Measurements from ENCODE around the gene STARD10. TPM values are rescaled to one million over a fixed set of nuclear protein-coding genes. Genes with fewer than 3 reads are reported as not detected.

The STARD10 gene
- total and polyA plus RNA-seq, 9 of the 15 experiments (the other 6 are each of a cell fraction or from before 2014, with no cell fraction given), result 0.15 to 52.9 (median 32.3) TPM

- Histone ChIP-seq H2AFZ (ENCODE audit: low read depth, low read length) (no peak overlapping the region), H3K4me1 (replicated peaks in 1 of 2; ENCODE audit: control insufficient read depth in 2 of 2, insufficient read depth in 2 of 2, low read length in 2 of 2) (peaks cover 0 to 38% of the 10 kb centered on the region in 2 experiments; a peak in 2 of 5 replicates), H4K20me1 (replicated peaks; ENCODE audit: control insufficient read depth, insufficient read depth, low read length) (no peaks in the 10 kb centered on the region), H3K9me3 (replicated peaks; ENCODE audit: control insufficient read depth, insufficient read depth, low read depth, low read length) (no peaks in the 10 kb centered on the region), H3K9ac (ENCODE audit: insufficient read depth in 1 of 2, low read depth in 2 of 2, low read length in 2 of 2) (peak overlapping the region in 1 of 2 experiments; percentile 10; a peak in 1 of 4 replicates), H3K4me2 (ENCODE audit: insufficient read depth, low read length) (no peak overlapping the region), H3K27ac (ENCODE audit: extremely low read depth, low read depth, low read length) (no peak overlapping the region), H3K9me1 (ENCODE audit: control insufficient read depth, insufficient read depth, low read length) (no peaks in the 10 kb centered on the region), H3K79me2 (ENCODE audit: control insufficient read depth, insufficient read depth, low read length) (no peaks in the 10 kb centered on the region), H3K4me3 (no peak overlapping the region), H3K27me3 (ENCODE audit: control insufficient read depth in 2 of 2, insufficient read depth in 2 of 2, low read length in 2 of 2) (no peaks in the 10 kb centered on the region), H3K36me3 (ENCODE audit: control insufficient read depth, insufficient read depth, low read length) (no peaks in the 10 kb centered on the region)
- FAIRE-seq (no peak), ATAC-seq (no peak), DNase-seq (ENCODE audit: extremely low read depth in 1 of 4, low spot score in 3 of 4) (no peak)
- intact Hi-C loops (cut with micrococcal nuclease) (no loop called here), in situ Hi-C loops (cut with MboI) (loop anchor here (5.0 kb wide), 1 partner anchor 417 kb away; no protein-coding TSS in a partner anchor)
- CTCF ChIA-PET (ENCODE audit: low intra/inter-chr PET ratio), result interaction anchor here (0.9 kb wide), 1 partner anchor 16 kb away, joined by 6 read pairs; no protein-coding TSS in a partner anchor
- 0 out of 2 replicates have a peak, but pooled peaks have one; percentile 44 for TF ChIP-seq POLR2G (IDR thresholded peaks at IDR 0.05; ENCODE audit: low read depth, low read length)
- no peak for TF ChIP-seq TAF9B (IDR thresholded peaks at IDR 0.05; ENCODE audit: partially characterized antibody)
- TF ChIP-seq GATAD2A (IDR thresholded peaks at IDR 0.05), result no peak
- BruUV-seq (replicated peaks), result no TSS peak
- POLR2A ChIA-PET, result interaction anchor here (0.6 to 1.4 kb wide), 3 partner anchors 8 to 1925 kb away, joined by 3 to 4 read pairs (median 3); no protein-coding TSS in a partner anchor
- WGBS (ENCODE audit: insufficient coverage, low coverage, missing lambda C conversion rate), result 42% methylated on average over 12 of the region's 15 CpGs
Observed at GRCh38 chr11:72824811-72825505, 31.1 kb upstream of the STARD10 start.

GRCh38 chr11:72824020-72824419 lies 30.2 kb upstream of the STARD10 start:
- POLR2A ChIA-PET, result interaction anchor here (0.6 to 1.4 kb wide), 2 partner anchors 8 to 369 kb away, joined by 3 to 4 read pairs; no protein-coding TSS in a partner anchor
- in situ Hi-C loops (cut with MboI), result no loop called here
- no peaks in the 10 kb centered on the region for H4K20me1 ChIP-seq (replicated peaks; ENCODE audit: control insufficient read depth, insufficient read depth, low read length)
- TF ChIP-seq ZNF175 (CRISPR knock-in tag; IDR thresholded peaks at IDR 0.05; ENCODE audit: low read depth), result no peak
- TF ChIP-seq BRD4 (IDR thresholded peaks at IDR 0.05), result no peak
- no peak for TF ChIP-seq SIN3A (IDR thresholded peaks at IDR 0.05; ENCODE audit: borderline replicate concordance in 2 of 2, control insufficient read depth in 1 of 2, low read depth in 2 of 2, low read length in 2 of 2)
- no peak for TF ChIP-seq ATF7 (IDR thresholded peaks at IDR 0.05)
- TF ChIP-seq ZNF445 (CRISPR knock-in tag; IDR thresholded peaks at IDR 0.05; ENCODE audit: low read depth), result no peak
- no peak for TF ChIP-seq RBM34 (IDR thresholded peaks at IDR 0.05; ENCODE audit: borderline replicate concordance, insufficient read depth, low read length)
- TF ChIP-seq ZBTB34 (CRISPR knock-in tag; IDR thresholded peaks at IDR 0.05), result no peak
- no peak for TF ChIP-seq SMAD1 (IDR thresholded peaks at IDR 0.05; ENCODE audit: low read depth, low read length, partially characterized antibody)

More at GRCh38 chr11:72824020-72824419, 30.2 kb upstream of the STARD10 start:
- Histone ChIP-seq H3K27ac (ENCODE audit: extremely low read depth, low read depth, low read length) (no peak overlapping the region), H3K4me2 (ENCODE audit: insufficient read depth, low read length) (no peak overlapping the region), H3K4me1 (replicated peaks in 1 of 2; ENCODE audit: control insufficient read depth in 2 of 2, insufficient read depth in 2 of 2, low read length in 2 of 2) (peaks cover 0 to 35% of the 10 kb centered on the region in 2 experiments; a peak in 2 of 5 replicates), H2AFZ (ENCODE audit: low read depth, low read length) (no peak overlapping the region), H3K4me3 (no peak overlapping the region), H3K9me3 (replicated peaks; ENCODE audit: control insufficient read depth, insufficient read depth, low read depth, low read length) (no peaks in the 10 kb centered on the region), H3K36me3 (ENCODE audit: control insufficient read depth, insufficient read depth, low read length) (no peaks in the 10 kb centered on the region), H3K9ac (ENCODE audit: insufficient read depth in 1 of 2, low read depth in 2 of 2, low read length in 2 of 2) (0 out of 4 replicates have a peak overlapping the region, but pooled peaks of 1 of the 2 experiments have one; percentile 29), H3K9me1 (ENCODE audit: control insufficient read depth, insufficient read depth, low read length) (no peaks in the 10 kb centered on the region), H3K79me2 (ENCODE audit: control insufficient read depth, insufficient read depth, low read length) (no peaks in the 10 kb centered on the region), H3K27me3 (ENCODE audit: control insufficient read depth in 2 of 2, insufficient read depth in 2 of 2, low read length in 2 of 2) (no peaks in the 10 kb centered on the region)
- DNase-seq (ENCODE audit: extremely low read depth in 1 of 4, low spot score in 3 of 4), result no peak
- CTCF ChIA-PET (ENCODE audit: low intra/inter-chr PET ratio), result interaction anchor here (0.9 kb wide), 1 partner anchor 17 kb away, joined by 6 read pairs; no protein-coding TSS in a partner anchor
- no TSS peak for BruUV-seq (replicated peaks)
- intact Hi-C loops (cut with micrococcal nuclease), result no loop called here
- ATAC-seq, result no peak
- 33% methylated on average over 7 of the region's 7 CpGs for WGBS (ENCODE audit: insufficient coverage, low coverage, missing lambda C conversion rate)
- FAIRE-seq, result no peak

Data from K562 (cell line).